Measurements from ENCODE around the gene BCL11A. TPM values are rescaled to one million over a fixed set of nuclear protein-coding genes. Genes with fewer than 3 reads are reported as not detected.
A peak's percentile ranks its signal among the peaks of the same experiment; 100 is the strongest.

Gene BCL11A
- total and polyA plus RNA-seq, 12 donors, result 3.2 to 38.5 (median 22.7) TPM

- intact Hi-C loops (cut with DNase I), result no loop called here
- no peak for DNase-seq
- Histone ChIP-seq H3K4me1 (peaks cover 0 to 45% (median 17%) of the 10 kb centered on the region in 9 donors), H3K36me3 (no peaks in the 10 kb centered on the region), H3K27ac (peak overlapping the region in 1 of 10 donors; percentile 60), H3K27me3 (no peaks in the 10 kb centered on the region), H3K9me3 (no peaks in the 10 kb centered on the region), H3K4me3 (no peak overlapping the region)
- TF ChIP-seq CTCF (IDR thresholded peaks at IDR 0.05), result no peak
- no peak for ATAC-seq
- WGBS, 2 donors, result 91 to 92% methylated on average over 5 of the region's 5 CpGs
These were observed 80.7 kb downstream of the BCL11A start for GRCh38 chr2:60472663-60473289.

GRCh38 chr2:60472041-60472440 lies 81.4 kb downstream of the BCL11A start:
- DNase-seq (no peak), ATAC-seq (peak; percentile 40 to 85 (median 67))
- Histone ChIP-seq H3K27ac (peak overlapping the region in 4 of 10 donors; percentile 7 to 60 (median 28)), H3K4me1 (peaks cover 0 to 45% (median 17%) of the 10 kb centered on the region in 9 donors), H3K36me3 (no peaks in the 10 kb centered on the region), H3K27me3 (no peaks in the 10 kb centered on the region), H3K4me3 (no peak overlapping the region), H3K9me3 (no peaks in the 10 kb centered on the region)
- TF ChIP-seq CTCF (IDR thresholded peaks at IDR 0.05), result no peak
- 29 to 40% methylated on average over 5 of the region's 5 CpGs for WGBS, 2 donors
- intact Hi-C loops (cut with DNase I), result no loop called here

- 80 to 82% methylated on average over 5 of the region's 5 CpGs for WGBS, 2 donors
- intact Hi-C loops (cut with DNase I), result no loop called here
- peaks cover 0 to 35% (median 14%) of the 10 kb centered on the region in 9 donors for H3K4me1 ChIP-seq
- ATAC-seq (no peak), DNase-seq (no peak)
- no peaks in the 10 kb centered on the region for H3K36me3 ChIP-seq
- H3K27me3 ChIP-seq, result no peaks in the 10 kb centered on the region
- H3K27ac ChIP-seq, result no peak overlapping the region
- no peak overlapping the region for H3K4me3 ChIP-seq
- H3K9me3 ChIP-seq, result no peaks in the 10 kb centered on the region
- no peak for TF ChIP-seq CTCF (IDR thresholded peaks at IDR 0.05)
These were observed 83.1 kb downstream of the BCL11A start for GRCh38 chr2:60470340-60470739.

- Histone ChIP-seq H3K27ac (no peak overlapping the region), H3K4me1 (peaks cover 0 to 35% (median 14%) of the 10 kb centered on the region in 9 donors), H3K4me3 (no peak overlapping the region), H3K9me3 (no peaks in the 10 kb centered on the region), H3K27me3 (no peaks in the 10 kb centered on the region), H3K36me3 (no peaks in the 10 kb centered on the region)
- WGBS, 2 donors, result 79 to 83% methylated on average over 6 of the region's 6 CpGs
- ATAC-seq (no peak), DNase-seq (no peak)
- TF ChIP-seq CTCF (IDR thresholded peaks at IDR 0.05), result no peak
- intact Hi-C loops (cut with DNase I), result no loop called here
These were observed 83.7 kb downstream of the BCL11A start for GRCh38 chr2:60469536-60470317.

Measured in heart right ventricle (tissue), 16 donors.